HepG2 (cell line): ENCODE data around the gene CFAP61. TPM values are rescaled to one million over a fixed set of nuclear protein-coding genes. Genes with fewer than 3 reads are reported as not detected.

ENCODE experiments used
- ATAC-seq: fragments of 200-7000 bp; cut with Tn5 transposase; 3 replicates; pipeline ENCODE4 v1.9.1; 2020; ENCODE audit warnings: mild to moderate bottlenecking, moderate library complexity
- BruUV-seq: library from RNA; stranded (reverse); fragments of 400-500 nt; replicated peaks from 2 replicates; lab custom pipeline; 2021; lab: Mats Ljungman, UMichigan
- CTCF ChIA-PET: fragments of 300-600 bp; formaldehyde crosslinking; extraction: SDS; loops from one replicate; lab custom pipeline; 2021; ENCODE audit warnings: low total read pairs, inconsistent platforms, low intra/inter-chr PET ratio; lab: Yijun Ruan, JAX
- POLR2A ChIA-PET: fragments of 350-600 bp; sonication (Branson Sonifier 250); formaldehyde crosslinking; loops from one replicate; lab custom pipeline; 2020; ENCODE audit warnings: antibody characterized with exemption, inconsistent platforms; lab: Yijun Ruan, JAX
- DNase-seq: peaks from one replicate; pipeline ENCODE4 v3.0.0-alpha.2; 2015; ENCODE audit warnings: low spot score
- FAIRE-seq: peaks from 3 replicates; lab custom pipeline; 2011; peaks lifted over from hg19 to GRCh38; lab: Jason Lieb, UNC
- H2AFZ ChIP-seq: one replicate; pipeline ENCODE4 v1.6.1; 2011; ENCODE audit warnings: low read length, inconsistent platforms
- H3K27ac ChIP-seq: fragments of 300-600 bp; 3 replicates; pipeline ENCODE4 v1.8.0; 2011; ENCODE audit warnings: mixed run types, mild to moderate bottlenecking, mixed read lengths, low read length, inconsistent platforms; ENCODE audit not compliant: insufficient read depth; ENCODE audit errors: extremely low read length
- H3K27me3 ChIP-seq, 2 experiments: fragments of 200-600 bp in 1 of 2; 2 replicates in 1 of 2; 3 replicates in 1 of 2; pipeline versions ENCODE4 v1.6.0 to v1.8.0; 2011; ENCODE audit warnings: low read length in 2 of 2, mild to moderate bottlenecking in 2 of 2, moderate library complexity in 2 of 2, inconsistent platforms in 1 of 2; ENCODE audit not compliant: insufficient read depth in 2 of 2, control insufficient read depth in 1 of 2
- H3K36me3 ChIP-seq, 2 experiments: fragments of 200-600 bp in 1 of 2; replicated peaks in 1 of 2; 2 replicates in 1 of 2; 3 replicates in 1 of 2; pipeline versions ENCODE4 v1.5.1 to v1.8.0; 2011; ENCODE audit warnings: low read length in 2 of 2, inconsistent platforms in 1 of 2; ENCODE audit not compliant: insufficient read depth in 2 of 2, control insufficient read depth in 1 of 2
- H3K4me1 ChIP-seq: 2 replicates; pipeline ENCODE4 v1.5.1; 2012; ENCODE audit warnings: low read length, inconsistent platforms; ENCODE audit not compliant: insufficient read depth
- H3K4me2 ChIP-seq: 2 replicates; pipeline ENCODE4 v1.6.0; 2011; ENCODE audit warnings: low read depth, low read length, inconsistent platforms
- H3K4me3 ChIP-seq, 3 experiments: fragments of 200-600 bp in 1 of 3; sonication (generic), shearing (Covaris generic) in 1 of 3; replicated peaks in 1 of 3; 2 replicates each; pipeline ENCODE4 v1.5.1; 2011 to 2016; ENCODE audit warnings: low read length in 3 of 3, inconsistent platforms in 2 of 3, low read depth in 2 of 3, mild to moderate bottlenecking in 2 of 3, control low read depth in 1 of 3, mixed read lengths in 1 of 3; ENCODE audit not compliant: insufficient read depth in 1 of 3
- H3K79me2 ChIP-seq: one replicate; pipeline ENCODE4 v1.6.1; 2011; ENCODE audit warnings: low read length, inconsistent platforms; ENCODE audit not compliant: insufficient read depth
- H3K9ac ChIP-seq: 2 replicates; pipeline ENCODE4 v1.6.0; 2011; ENCODE audit warnings: mild to moderate bottlenecking, low read depth, low read length, inconsistent platforms; ENCODE audit not compliant: insufficient read depth
- H3K9me3 ChIP-seq: 2 replicates; pipeline ENCODE4 v1.5.1; 2012; ENCODE audit warnings: mild to moderate bottlenecking, low read length
- H4K20me1 ChIP-seq: 2 replicates; pipeline ENCODE4 v1.6.0; 2011; ENCODE audit warnings: inconsistent platforms, mild to moderate bottlenecking, low read length, moderate library complexity; ENCODE audit not compliant: insufficient read depth
- ATM ChIP-seq: fragments of 450-650 bp; IDR thresholded peaks from 2 replicates; pipeline ENCODE4 v1.7.1; 2017; ENCODE audit warnings: mild to moderate bottlenecking, borderline replicate concordance
- CTCF ChIP-seq: sonication (generic); formaldehyde crosslinking; IDR thresholded peaks from 2 replicates; pipeline ENCODE4 v1.5.0; 2020; ENCODE audit warnings: mild to moderate bottlenecking, missing genetic modification reagents, moderate library complexity
- DNMT3B ChIP-seq: conservative IDR thresholded peaks from 2 replicates; pipeline ENCODE4 v1.6.1; 2016; ENCODE audit warnings: missing biosample characterization, control low read depth
- FOXP1 ChIP-seq, 2 experiments: fragments of 450-650 bp in 1 of 2; IDR thresholded peaks; 2 replicates each; pipeline ENCODE4 v1.6.1; 2017 to 2018; ENCODE audit warnings: antibody characterized with exemption in 1 of 2
- GPBP1L1 ChIP-seq: sonication (generic); formaldehyde crosslinking; IDR thresholded peaks from 2 replicates; pipeline ENCODE4 v1.5.0; 2020; ENCODE audit warnings: mild to moderate bottlenecking, missing genetic modification reagents
- RELA ChIP-seq: sonication (generic); formaldehyde crosslinking; IDR thresholded peaks from 2 replicates; pipeline ENCODE4 v1.4.0; 2020; ENCODE audit warnings: missing genetic modification reagents
- ZFP41 ChIP-seq: sonication (generic); formaldehyde crosslinking; IDR thresholded peaks from 2 replicates; pipeline ENCODE4 v1.4.0; 2020; ENCODE audit warnings: mild to moderate bottlenecking, missing genetic modification reagents, borderline replicate concordance
- ZHX1 ChIP-seq: sonication (generic); formaldehyde crosslinking; IDR thresholded peaks from 2 replicates; pipeline ENCODE4 v1.8.1; 2022; ENCODE audit warnings: low read depth, mild to moderate bottlenecking, missing genetic modification reagents
- ZNF143 ChIP-seq: sonication (generic); formaldehyde crosslinking; IDR thresholded peaks from 2 replicates; pipeline ENCODE4 v1.4.0; 2020; ENCODE audit warnings: missing genetic modification reagents
- ZNF282 ChIP-seq: fragments of 450-650 bp; IDR thresholded peaks from 2 replicates; pipeline ENCODE4 v1.6.1; 2018; ENCODE audit not compliant: partially characterized antibody
- ZNF598 ChIP-seq: sonication (generic); formaldehyde crosslinking; IDR thresholded peaks from 2 replicates; pipeline ENCODE4 v1.5.1; 2020; ENCODE audit warnings: mild to moderate bottlenecking, missing genetic modification reagents, borderline replicate concordance
- ZNF652 ChIP-seq: IDR thresholded peaks from 2 replicates; pipeline ENCODE4 v1.6.1; 2016; ENCODE audit warnings: low read depth, borderline replicate concordance
- ZNF775 ChIP-seq: sonication (generic); formaldehyde crosslinking; IDR thresholded peaks from 2 replicates; pipeline ENCODE4 v1.4.0; 2020; ENCODE audit warnings: missing genetic modification reagents, mild to moderate bottlenecking, moderate library complexity, borderline replicate concordance
- WGBS: methylation state at CpG from one replicate; pipeline ENCODE4 v1.1.6; 2017; ENCODE audit warnings: low lambda C conversion rate; 5-methylcytosine and 5-hydroxymethylcytosine counted together
- in situ Hi-C: cut with HindIII; loops from 2 replicates; pipeline ENCODE4 v1.10.0; 2017; ENCODE audit warnings: low pct_unique_long_range_greater_than_20kb; ENCODE audit not compliant: extremely low pct_ligation_motif_present
- intact Hi-C: fragments of 100-400 bp; cut with micrococcal nuclease; formaldehyde crosslinking; loops from one replicate; pipeline ENCODE4 v1.10.0; 2022; ENCODE audit not compliant: unreplicated experiment
- polyA plus RNA-seq, 8 experiments: library from polyadenylated mRNA; depleted of rRNA in 3 of 8; stranded (reverse) in 7 of 8; unstranded in 1 of 8; fragments of >200 nt; fragmentation: Illumina TruSeq in 4 of 8; extraction: Trizol in 4 of 8; gene quantifications; 2 replicates each; pipeline versions ENCODE4 v1.2.1 to v1.2.3, GENCODE V29; 2011 to 2016; ENCODE audit warnings: low read depth in 4 of 8, missing spikeins in 1 of 8, mixed read lengths in 1 of 8; ENCODE audit not compliant: insufficient read depth in 1 of 8
- total RNA-seq, 5 experiments: library from RNA; depleted of rRNA; stranded (reverse); fragments of >200 nt; fragmentation: Illumina TruSeq; extraction: Trizol; gene quantifications; 2 replicates each; pipeline ENCODE4 v1.2.3, GENCODE V29; 2016; ENCODE audit warnings: low read depth in 1 of 5

Gene CFAP61
- total and polyA plus RNA-seq, 2 of the 13 experiments (the other 11 are each of a cell fraction or from before 2014, with no cell fraction given): 0.27 TPM; not detected in 1

GRCh38 chr20:20407891-20408805 lies 355.8 kb downstream of the CFAP61 start:
- peak; percentile 69 for FAIRE-seq
- intact Hi-C loops (loop anchor here (1.0 kb wide), 1 partner anchor 160 kb away; no protein-coding TSS in a partner anchor), in situ Hi-C loops (no loop called here)
- ChIA-PET CTCF (interaction anchor here (1.3 kb wide), 1 partner anchor 48 kb away, joined by 4 read pairs; no protein-coding TSS in a partner anchor), POLR2A (no interaction called here)
- H3K27ac ChIP-seq: no peak overlapping the region
- no peaks in the 10 kb centered on the region for H3K79me2 ChIP-seq
- H3K4me3 ChIP-seq: no peak overlapping the region
- no peaks in the 10 kb centered on the region for H3K9me3 ChIP-seq
- H3K4me2 ChIP-seq: no peak overlapping the region
- H3K27me3 ChIP-seq: no peaks in the 10 kb centered on the region
- H2AFZ ChIP-seq: no peak overlapping the region
- H3K9ac ChIP-seq: no peak overlapping the region
- H3K4me1 ChIP-seq: no peaks in the 10 kb centered on the region
- H3K36me3 ChIP-seq: peaks cover 2 to 4% of the 10 kb centered on the region in 2 experiments; a peak in 4 of 5 replicates
- WGBS: 83% methylated on average over 6 of the region's 6 CpGs
- no peaks in the 10 kb centered on the region for H4K20me1 ChIP-seq
- peak; percentile 22 for DNase-seq
- peak; percentile 59; the same call in 2 of the 3 replicates for ATAC-seq
- no TSS peak for BruUV-seq
- TF ChIP-seq ZNF598: no peak
- TF ChIP-seq ZFP41 (CRISPR knock-in tag): no peak
- no peak for TF ChIP-seq ZHX1
- TF ChIP-seq ATM: no peak
- TF ChIP-seq GPBP1L1 (CRISPR knock-in tag): no peak
- no peak for TF ChIP-seq FOXP1 (IDR thresholded peaks at IDR 0.05)
- TF ChIP-seq FOXP1 (CRISPR knock-in tag; IDR thresholded peaks at IDR 0.05): peak; percentile 31; the same call in 1 of the 2 replicates
- no peak for TF ChIP-seq ZNF282
- TF ChIP-seq ZNF652: peak; percentile 79
- TF ChIP-seq ZNF143 (CRISPR knock-in tag): no peak
- TF ChIP-seq RELA (CRISPR knock-in tag): no peak
- no peak for TF ChIP-seq DNMT3B
- TF ChIP-seq CTCF (CRISPR knock-in tag): peak; percentile 38
- TF ChIP-seq ZNF775 (CRISPR knock-in tag): no peak
